Activated T-cell treated with anti-CD3 and anti-CD28 coated beads for 48 hours (primary cell): Measurements from ENCODE around the gene R3HDM4.

Experiments used
- DNase-seq: peaks from one replicate; pipeline ENCODE4 v3.0.0-alpha.2; 2020; ENCODE audit warnings: low read depth

Gene R3HDM4

DNA sequence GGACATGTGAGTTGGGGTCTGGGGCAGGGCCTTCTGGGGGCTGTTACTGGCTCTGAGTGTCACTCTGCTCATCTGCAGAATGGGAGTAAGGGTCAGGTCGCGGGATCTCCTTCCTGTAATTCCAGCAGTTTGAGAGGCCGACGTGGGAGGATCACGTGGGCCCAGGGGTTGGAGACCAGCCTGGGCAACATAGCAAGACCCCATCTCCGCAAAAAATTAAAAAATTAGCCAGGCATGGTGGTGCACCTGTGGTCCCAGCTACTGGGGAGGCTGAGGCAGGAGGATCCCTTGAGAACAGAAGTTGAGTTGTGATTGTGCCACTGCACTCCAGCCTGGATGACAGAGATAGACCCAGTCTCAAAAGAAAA lies 16.9 kb upstream of the R3HDM4 start:
- no peak for DNase-seq

DNA sequence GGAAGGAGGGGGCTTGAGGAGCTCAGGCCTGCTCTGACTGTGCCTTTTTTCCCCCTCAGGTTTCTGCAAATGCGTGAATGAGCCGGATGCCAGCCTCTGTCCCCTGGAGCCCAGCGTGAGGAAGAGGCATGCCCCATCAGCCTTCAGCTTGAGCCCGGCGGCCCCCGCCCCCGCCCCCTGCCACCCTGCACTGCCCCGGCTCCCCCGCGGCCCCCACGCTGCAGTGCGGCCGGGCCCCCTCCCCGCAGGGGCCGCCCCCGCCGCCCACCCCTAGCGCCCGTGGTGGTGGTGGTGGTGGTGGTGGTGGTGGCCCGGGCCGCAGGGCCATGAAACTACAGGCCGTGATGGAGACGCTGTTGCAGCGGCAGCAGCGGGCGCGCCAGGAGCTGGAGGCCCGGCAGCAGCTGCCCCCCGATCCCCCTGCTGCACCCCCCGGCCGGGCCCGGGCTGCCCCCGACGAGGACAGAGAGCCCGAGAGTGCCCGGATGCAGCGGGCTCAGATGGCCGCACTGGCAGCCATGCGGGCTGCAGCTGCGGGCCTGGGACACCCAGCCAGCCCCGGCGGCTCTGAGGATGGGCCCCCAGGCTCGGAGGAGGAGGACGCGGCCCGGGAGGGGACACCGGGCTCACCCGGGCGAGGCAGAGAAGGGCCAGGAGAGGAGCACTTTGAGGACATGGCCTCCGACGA lies 16.3 kb upstream of the R3HDM4 start:
- DNase-seq = no peak

DNA sequence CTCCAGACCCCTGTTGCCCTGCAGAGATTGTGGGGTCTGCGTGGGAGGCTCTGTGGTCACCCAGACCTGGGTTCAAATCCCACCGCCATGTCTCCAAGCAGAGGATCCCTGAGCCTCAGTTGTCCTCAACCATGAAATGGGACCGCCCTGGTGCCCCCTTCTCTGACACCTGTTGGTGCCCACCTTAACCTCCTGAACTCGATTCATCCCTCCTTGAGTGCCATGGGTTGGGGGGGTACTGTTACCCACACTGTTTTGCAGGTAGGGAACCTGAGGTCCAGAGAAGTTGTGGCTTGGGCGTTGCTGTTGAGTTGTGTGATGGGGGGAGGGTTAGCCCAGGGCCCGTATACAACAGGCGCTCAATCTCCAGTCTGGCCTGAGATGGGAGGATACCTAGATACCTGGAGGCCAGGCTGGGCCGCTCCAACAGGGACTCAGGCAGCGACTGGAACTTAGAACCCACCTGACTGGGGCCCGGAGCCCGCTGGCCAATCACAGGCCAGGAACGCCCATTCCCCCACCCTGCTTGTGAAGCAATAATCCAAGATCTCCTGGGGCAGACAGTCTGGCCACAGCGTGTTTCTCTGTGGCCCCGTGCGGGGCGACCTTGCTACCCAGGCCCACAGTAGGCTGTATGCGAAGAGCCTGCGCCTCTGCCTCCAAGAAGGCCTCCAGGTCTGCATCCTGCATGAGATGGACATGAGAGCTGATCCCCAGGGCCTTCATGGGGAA lies 15.6 kb upstream of the R3HDM4 start:
- DNase-seq = no peak

DNA sequence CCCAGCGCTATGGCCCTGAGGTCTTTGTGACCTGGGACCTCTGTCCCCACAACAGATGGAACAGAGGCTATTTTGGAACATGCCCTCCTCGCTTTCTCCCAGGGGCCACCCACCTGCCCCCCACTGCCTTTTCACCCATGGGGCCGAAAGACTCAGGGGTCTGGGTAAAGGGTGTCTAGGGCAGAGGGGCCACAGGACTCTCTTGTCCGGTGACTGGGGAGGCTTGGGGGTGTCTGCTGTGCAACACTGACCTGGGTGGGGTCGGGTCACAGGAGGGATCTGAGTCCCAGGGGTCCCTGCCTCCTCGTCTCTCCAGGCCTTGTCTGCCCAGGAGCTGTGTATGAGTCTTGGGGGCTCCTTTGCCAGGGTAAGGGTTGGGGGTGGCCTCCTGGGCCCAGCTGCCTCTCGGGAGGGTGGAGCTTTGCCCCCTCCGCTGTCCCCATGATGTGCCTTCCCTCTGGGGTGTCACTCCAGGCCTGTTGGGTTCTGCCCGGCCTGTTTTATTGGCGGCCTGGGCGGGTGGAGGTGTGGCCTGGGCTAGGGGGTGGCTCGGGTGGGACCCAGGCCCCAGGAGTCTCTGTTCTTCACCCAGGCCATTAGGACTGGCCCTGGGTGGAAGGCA lies 14.9 kb upstream of the R3HDM4 start:
- no peak for DNase-seq

DNA sequence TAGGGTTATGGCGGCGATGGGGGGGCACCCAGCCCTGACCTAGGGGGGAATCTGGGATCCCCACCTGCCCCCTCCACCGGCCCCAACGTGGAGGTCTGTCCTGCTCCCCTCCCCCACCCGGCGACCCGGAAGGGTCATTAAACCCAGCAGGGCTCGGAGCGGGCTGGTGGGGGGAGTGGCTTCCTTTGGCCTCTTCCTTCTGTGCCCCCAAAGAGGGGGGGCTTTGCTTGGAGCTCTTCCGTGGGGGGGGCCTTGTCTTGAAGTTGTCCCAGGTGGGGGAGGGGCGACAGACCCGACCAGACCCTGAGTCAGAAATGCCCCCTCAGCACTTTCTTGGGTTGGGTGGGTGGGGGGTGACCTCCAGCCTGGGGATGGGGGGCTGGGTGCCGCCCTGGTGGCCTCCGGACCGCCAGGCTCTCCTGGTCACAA lies 14.3 kb upstream of the R3HDM4 start:
- DNase-seq = no peak

- DNase-seq = peak; percentile 55
Observed at GRCh38 chr19:926589-927350, 13.8 kb upstream of the R3HDM4 start.

- DNase-seq = no peak
Observed at GRCh38 chr19:926323-926588, 13.2 kb upstream of the R3HDM4 start.

DNA sequence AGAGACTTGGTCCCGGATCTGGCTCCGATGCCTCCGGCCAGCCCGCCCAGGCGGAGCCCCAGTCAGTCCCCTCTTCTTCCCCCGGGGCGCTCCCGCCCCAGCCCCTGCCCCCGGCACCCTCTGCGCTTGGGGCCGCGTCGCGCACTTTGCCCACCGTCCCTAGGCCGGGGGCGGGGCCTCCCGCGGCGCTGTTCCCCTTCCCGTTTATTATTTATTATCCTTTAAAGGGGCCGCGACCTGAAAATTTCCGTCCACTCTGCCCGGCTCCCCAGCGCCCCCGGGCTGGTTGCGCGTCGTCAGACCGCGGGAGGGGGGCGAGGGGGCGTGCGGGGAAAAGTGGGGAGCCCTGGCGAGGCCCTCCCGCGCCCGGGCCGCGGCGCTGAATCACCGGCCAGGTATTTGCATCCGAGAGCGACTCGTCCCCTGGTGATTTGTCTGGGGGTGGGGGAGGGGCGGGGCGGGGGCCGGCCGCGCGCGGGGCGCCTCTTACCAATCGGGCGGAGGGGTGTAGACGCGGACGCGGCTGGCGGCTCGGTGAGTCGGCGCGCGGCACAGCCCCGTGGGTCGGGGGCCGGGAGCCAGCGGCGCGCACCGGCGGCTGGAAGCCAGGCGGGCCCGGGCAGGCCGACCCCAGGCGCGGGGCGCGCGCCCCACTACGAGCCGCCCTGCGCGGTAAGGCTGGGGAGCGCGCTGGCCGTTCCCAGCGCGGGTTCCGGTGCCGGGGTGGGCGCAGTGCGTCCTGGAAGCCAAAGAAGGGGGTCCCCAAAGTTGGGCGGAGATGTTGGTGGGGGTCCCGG lies 12.7 kb upstream of the R3HDM4 start, which contains the start of gene ARID3A:
Gene ARID3A (plus strand): TSS at position 510 of the 797 bp plus-strand sequence. CDS start 3,494 bp downstream, outside the sequence.
- DNase-seq = peak; percentile 70

DNA sequence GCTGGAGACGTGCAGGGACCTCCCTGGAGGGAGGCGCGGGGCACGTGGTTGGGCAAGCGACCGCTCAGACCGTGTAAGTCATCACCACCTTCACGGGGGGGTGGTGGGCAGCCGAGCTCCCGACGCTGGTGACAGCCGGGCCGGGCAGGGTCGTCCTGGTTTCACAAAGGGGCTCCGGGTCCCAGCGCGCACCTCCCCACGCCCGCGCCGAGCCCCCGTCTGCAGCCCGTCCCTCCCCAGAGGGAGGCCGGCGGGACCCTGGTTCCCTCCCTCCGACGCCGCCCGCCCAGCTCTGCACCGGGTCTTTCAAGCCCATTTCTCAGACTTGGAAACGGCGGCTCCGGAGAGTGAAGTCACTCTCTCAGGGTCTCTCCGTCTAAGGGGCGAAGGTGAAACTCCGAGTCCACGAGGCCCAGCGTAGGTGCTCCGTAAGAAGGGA lies 12.1 kb upstream of the R3HDM4 start:
- DNase-seq = no peak

DNA sequence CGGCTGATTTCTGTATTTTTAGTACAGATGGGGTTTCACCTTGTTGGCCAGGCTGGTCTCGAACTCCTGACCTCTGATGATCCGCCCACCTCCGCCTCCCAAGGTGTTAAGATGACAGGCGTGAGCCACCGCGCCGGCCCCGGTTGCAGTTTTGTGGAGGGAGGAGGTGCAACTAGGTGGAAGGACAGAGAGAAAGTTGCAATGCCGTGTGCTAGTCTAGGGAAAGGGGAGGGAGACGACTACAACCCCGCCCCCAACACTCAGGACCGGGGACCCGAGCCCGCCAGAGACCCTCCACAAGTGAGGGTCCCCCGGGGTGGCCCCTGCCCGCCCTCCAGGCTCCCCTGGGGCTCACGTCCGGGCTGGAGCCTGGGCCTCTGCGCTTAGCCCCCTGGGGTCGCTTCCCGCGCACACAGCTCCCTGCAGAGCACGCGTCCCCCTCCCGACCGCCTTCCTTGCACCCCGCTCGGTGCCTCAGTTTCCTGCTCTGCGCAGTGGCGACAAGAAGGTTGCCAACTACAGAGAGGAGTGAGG lies 11.6 kb upstream of the R3HDM4 start:
- peak; percentile 51 for DNase-seq

GRCh38 chr19:920051-920864 lies 7.2 kb upstream of the R3HDM4 start:
- peak; percentile 65 for DNase-seq

GRCh38 chr19:919199-920050 lies 6.4 kb upstream of the R3HDM4 start:
- DNase-seq = peak; percentile 49

DNA sequence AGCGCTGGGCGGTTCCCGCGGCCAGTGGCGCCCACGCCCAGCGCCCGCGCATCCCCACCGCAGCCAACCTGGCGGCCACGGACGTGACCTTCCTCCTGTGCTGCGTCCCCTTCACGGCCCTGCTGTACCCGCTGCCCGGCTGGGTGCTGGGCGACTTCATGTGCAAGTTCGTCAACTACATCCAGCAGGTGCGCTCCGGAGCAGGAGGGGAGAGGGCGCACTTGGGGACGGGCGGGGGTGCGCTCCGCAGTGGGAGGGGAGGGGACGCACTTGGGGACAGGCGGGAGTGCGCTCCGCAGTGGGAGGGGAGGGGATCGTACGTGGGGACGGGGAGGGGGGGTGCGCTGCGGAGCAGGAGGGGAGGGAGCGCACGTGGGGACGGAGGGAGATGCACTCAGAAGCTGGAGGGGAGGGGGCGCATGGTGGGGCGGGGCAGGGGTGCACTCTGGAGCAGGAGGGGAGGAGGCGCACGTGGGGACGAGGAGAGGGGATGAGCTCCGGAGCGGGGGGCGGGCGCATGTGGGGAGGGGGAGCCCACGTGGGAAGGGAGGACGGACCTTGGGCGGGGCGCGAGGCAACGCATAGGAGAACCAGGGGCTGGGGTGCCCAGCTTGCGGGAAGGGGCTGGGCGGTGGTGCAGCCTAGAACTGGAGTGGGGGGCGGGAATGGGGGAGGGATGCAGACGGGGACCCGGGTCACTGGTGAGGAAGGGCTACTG lies 5.6 kb upstream of the R3HDM4 start:
- DNase-seq = peak; percentile 49

- no peak for DNase-seq
Observed at GRCh38 chr19:918152-918437, 5.1 kb upstream of the R3HDM4 start.

DNA sequence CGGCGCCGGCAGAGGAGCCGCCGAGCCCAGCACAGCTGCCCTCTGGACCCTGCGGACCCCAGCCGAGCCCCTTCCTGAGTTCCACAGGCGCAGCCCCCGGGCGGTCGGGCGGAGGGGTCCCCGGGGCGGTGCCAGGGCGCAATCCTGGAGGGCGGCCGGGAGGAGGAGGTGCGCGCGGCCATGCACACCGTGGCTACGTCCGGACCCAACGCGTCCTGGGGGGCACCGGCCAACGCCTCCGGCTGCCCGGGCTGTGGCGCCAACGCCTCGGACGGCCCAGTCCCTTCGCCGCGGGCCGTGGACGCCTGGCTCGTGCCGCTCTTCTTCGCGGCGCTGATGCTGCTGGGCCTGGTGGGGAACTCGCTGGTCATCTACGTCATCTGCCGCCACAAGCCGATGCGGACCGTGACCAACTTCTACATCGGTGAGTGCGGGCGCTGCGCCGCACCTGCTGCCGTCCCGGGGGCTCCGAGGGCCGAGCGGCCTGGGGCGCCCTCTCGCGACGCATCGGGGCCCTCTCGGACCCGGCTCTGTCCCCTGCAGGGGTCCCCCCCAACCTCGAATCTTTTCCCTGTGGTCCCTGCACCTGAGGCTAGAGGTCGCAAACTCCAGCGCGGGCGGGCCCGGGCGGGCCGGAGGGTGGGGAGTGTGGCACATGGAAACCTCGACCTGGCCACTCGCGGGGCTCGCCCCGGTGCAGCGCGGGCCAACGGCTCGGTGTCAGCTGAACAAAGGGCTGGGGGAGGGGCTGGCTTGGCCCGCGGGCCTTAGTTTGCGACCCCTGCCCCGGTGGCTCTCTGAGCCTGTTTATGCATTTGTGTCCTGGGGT lies 4.5 kb upstream of the R3HDM4 start, which contains the start of gene KISS1R:
Gene KISS1R (plus strand): TSS at position 11 of the 829 bp plus-strand sequence. CDS start 170 bp downstream, at position 181.
- peak; percentile 45 for DNase-seq

GRCh38 chr19:916645-917322 lies 3.8 kb upstream of the R3HDM4 start:
- peak; percentile 41 for DNase-seq
